ENCODE results near the gene GLUD1.
"Not testable (repeated sequence)": the region's sequence is repeated elsewhere in the genome, so short reads cannot be mapped to it uniquely, and the experiment has no call there.

GLUD1 gene

GRCh38 chr10:87085537-87085936 is 9.1 kb downstream of the GLUD1 start:
- no peak for DNase-seq

DNA sequence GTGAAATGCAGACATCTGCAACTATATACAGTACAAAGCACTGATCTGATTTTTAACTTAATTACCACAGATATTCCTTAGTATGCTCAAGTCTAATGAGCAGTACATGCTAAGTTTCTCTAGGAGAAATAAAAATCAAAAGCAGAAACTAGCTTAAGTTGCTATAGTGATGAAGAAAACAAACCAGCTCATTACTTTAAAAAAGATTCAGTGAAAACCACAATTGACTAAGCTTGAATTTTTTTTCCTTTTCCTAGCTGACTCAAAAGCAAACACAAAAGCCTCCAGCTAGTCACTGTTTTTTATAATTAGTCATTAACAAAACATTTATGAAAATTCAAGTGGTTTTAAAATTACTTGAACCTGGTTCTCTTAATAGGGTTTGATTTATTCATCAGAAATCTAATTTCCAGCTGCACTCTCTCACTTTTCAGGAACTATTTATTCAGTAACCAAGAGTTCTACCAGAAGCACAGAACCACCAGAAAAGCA is 10.3 kb downstream of the GLUD1 start:
- DNase-seq: not testable (repeated sequence)

- DNase-seq: not testable (repeated sequence)
Observed at GRCh38 chr10:87083576-87084290, 10.9 kb downstream of the GLUD1 start.

DNA sequence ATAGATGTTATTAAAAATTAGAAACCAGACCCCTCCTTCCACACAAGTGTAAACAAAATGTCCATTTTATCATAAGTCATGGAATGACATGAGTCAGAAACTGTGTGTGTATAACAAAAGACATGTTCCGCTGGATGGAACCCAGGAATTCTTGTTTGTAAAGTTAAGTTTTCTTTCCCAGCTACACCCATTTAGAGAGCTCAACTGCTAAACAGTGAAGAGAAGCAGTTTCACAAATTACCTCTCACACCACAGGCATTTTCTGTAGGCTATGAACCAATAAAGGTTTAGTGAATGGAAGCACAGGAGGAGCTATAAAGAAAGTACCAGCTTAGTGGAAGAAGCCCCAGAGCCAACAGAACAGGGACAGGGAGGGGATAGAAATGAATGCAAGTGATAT is 12.4 kb downstream of the GLUD1 start:
- not testable (repeated sequence) for DNase-seq

- not testable (repeated sequence) for DNase-seq
Observed at GRCh38 chr10:87081574-87081973, 13.1 kb downstream of the GLUD1 start.

GRCh38 chr10:87080621-87081020 is 14.0 kb downstream of the GLUD1 start:
- not testable (repeated sequence) for DNase-seq

GRCh38 chr10:87079106-87079836 is 15.4 kb downstream of the GLUD1 start:
- no peak for DNase-seq

DNA sequence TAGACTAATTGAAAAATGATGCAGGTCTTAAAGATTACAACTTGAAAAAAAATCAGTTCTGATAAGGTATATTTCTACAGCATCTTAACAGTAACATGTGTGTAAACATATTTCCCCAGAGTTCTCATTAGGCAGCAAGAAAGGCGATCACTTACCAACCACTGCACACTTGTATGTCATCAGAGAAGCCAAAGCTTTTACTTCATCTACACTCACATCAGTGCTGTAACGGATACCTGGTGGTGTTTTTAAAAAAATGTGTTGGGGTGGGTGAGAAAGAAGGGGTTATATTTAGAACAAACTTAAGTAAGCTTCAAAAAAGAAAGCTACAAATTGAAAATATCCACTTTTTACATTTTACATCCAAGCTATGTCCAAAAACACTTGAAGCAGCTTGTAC is 18.2 kb downstream of the GLUD1 start:
- peak; percentile 12 for DNase-seq

DNA sequence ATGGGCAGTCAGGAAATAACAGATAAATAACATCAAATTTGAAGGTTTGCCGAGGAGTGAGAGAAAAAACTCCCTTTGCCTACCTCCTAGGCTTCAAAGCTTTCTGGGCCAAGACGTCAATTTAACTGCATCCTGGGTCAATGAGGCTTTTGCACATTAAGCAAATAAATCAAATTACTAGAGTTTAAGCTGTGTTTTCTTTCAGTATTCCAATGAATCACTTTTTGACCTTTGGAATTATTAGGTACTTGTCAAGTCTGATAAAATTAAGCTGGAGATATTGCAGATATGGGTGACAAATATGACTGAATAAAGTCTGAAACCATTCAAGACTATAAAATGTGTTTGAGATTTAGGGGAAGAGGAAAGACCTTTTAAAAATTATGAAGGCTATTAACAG is 22.2 kb downstream of the GLUD1 start:
- DNase-seq: no peak

DNA sequence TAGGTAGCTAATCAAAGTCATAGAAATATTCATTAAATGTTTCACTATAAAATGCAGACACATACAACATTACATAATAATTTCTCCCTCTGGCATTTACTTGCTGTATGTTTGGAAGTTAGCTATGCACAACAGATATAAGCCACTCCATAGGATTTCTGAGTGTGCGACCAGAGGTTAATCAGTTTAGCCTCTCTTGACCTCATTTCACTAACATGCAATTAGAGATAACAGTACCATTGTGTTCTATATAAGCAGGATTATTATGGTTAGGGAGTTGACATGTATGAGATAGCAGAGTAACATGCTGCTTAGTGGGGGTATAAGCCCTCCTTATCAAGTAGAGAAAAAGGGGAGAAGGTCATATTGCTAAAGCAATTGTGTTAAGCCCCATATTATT is 26.4 kb downstream of the GLUD1 start:
- DNase-seq: no peak

DNA sequence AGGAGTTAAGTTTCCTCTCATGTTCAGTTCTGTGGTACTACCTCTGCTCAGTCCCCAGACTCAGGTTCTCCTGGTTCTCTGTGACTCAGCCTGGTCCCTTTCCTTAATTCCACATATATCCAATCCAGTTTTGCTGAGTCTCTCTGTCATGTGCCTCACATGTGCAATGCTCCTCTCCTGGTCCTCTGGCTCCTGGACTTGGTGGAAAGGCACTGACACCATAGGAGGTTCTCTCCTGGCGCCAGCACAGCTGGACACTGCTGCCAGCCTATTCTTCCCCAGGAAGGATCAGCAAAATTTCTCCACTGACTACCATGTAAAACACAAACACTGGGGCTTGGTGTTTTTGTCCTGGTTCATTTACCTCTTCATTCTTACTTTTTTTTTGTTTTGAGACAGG is 27.8 kb downstream of the GLUD1 start:
- no peak for DNase-seq

- no peak for DNase-seq
Observed at GRCh38 chr10:87066178-87066577, 28.5 kb downstream of the GLUD1 start.

DNA sequence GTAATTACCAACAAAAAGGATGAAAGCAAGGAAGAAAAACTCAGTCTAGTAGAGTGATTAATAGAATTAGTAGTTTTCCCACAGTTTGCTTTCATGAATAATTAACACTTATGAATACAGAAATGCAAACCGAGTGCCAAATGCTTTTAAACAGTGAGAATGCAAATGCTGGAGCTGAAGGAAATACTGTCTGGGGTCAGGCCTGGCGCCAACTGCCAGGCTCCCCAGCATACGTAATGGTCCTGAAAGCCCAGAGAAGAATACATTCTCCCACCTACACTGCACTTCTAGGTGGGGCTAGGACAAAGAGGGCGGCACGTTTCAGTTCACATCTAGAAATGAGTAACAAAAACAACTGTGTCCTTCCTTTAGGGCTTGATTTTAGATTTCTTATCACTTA is 30.0 kb downstream of the GLUD1 start:
- DNase-seq: no peak

GRCh38 chr10:87060280-87060928 is 34.2 kb downstream of the GLUD1 start:
- no peak for DNase-seq

DNA sequence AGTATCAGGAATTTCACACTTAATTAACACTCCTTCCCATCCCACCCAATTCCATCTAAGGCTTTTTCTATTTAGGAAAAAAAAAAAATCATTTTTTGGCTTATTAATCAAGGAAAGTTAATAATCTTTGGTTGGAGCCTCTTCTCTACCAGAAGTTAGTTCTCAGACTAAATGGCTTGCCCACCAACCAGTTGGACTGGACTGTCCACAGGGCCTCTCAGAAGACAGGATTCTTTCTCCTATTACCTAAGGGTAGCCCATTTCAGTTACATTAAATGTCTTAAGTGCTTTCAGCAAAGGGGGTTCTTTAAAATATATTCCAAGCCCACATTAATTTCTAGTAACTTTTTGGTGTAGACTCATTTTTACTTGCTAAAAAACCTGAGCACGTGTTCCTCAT is 35.2 kb downstream of the GLUD1 start:
- DNase-seq: no peak

DNA sequence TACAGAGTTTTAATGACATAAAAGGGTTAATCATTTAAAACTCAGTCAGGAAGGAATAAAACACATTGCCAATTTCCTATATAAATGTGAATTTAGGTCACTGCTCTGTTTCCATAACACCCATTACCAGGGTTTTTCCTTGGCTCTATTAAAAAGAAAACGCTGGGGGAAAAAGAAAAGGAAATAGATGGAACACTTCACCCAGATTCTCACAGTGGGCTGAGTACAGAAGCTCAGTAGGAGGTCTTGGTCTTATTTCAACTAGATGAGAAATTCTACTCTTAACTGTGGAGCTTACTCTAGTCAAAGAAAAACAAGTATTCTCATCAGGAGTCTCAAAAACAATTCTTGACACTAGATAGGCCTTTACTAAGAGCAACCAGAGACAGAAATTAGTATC is 36.5 kb downstream of the GLUD1 start:
- DNase-seq: no peak

DNA sequence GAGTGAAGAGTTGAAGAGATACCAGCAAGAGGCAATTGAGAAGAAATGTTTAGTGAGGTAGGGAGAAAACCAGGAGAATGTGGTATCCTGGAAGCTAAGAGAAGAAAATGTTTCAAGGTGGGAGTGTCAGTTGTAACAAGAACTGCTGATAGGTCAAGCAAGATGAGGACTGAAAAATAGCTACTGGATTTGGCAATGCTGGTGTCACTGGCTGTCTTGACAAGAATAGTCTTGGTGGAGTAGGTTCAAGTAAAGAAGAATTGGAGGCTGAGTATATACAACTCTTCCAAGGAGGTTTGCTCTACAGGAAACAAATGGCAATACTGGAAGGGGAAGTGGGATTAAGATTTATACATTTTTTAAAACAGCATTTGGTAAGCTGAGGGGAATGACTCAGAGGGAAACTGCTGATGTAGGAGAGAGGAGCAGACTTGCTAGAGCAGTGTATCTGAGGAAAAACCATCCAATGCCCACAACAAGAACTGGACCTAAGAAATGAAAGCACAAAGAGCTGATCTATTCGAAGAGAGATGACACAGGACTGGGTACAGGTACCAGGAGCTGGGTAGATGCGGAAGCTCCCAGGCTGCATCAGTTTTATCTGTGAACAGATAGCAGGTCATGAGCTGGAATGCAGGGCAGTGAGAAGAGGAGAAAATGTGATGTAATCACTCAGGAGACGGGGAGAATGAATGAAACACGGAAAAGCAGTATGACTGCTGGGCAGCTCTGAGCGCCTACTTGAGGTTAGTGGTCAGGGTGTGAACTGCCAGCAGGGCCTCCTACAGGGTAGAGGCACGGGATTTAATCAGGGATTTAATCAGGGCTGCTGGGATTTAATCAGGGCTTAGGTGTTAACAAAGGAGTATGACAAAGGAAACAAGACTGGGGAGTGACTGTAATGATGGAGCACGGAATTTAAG is 40.0 kb downstream of the GLUD1 start:
- DNase-seq: no peak

DNA sequence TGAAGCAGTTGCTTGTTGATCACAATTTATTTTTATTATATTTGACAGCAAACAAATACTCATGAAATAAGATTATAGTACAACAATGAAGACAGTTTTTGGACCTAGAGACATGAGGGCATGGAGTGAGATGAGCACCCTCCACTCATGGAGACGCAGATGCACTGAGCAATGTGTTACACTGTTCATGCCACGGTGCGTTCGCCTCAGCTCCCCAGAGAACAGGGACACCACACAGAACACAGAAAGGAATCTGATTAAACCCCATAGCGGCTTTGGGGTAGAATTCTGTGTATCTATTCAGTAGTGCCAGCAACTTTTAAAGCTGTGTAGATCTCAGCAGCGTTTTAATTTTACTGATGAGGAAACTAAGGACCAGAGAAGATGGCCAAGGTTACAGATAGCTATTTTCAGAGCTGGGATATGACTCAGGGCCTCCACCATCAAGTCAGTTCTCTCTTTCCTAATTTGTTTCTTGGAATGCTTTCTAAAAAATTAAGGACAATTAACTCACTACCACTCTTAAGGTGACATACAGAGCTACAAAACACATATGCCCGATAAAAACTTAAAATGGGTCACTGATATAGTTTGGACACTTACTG is 41.0 kb downstream of the GLUD1 start:
- DNase-seq: no peak

GRCh38 chr10:87053111-87053510 is 41.5 kb downstream of the GLUD1 start:
- DNase-seq: peak; percentile 25

GRCh38 chr10:87045434-87045938 is 49.2 kb downstream of the GLUD1 start:
- no peak for DNase-seq

GRCh38 chr10:87043579-87043978 is 51.1 kb downstream of the GLUD1 start:
- DNase-seq: not testable (repeated sequence)

- no peak for DNase-seq
Observed at GRCh38 chr10:87038786-87039185, 55.9 kb downstream of the GLUD1 start.

Data from NCI-H2171 treated with DMSO at 0.1 percent for 48 hours (cell line).